BJ (cell line): ENCODE results near the gene EMC6. TPM values are rescaled to one million over a fixed set of nuclear protein-coding genes. Genes with fewer than 3 reads are reported as not detected.

ENCODE experiments used
- CTCF ChIA-PET: fragments of 350-600 bp; formaldehyde crosslinking; extraction: SDS; loops from one replicate; lab custom pipeline; 2021; ENCODE audit warnings: antibody characterized with exemption, inconsistent platforms; lab: Yijun Ruan, JAX
- POLR2A ChIA-PET: fragments of 300-600 bp; sonication (Branson Sonifier 250); formaldehyde crosslinking; extraction: SDS; loops from one replicate; lab custom pipeline; 2021; ENCODE audit warnings: antibody characterized with exemption; lab: Charles Lee
- DNase-seq: peaks from one replicate; pipeline ENCODE4 v3.0.0-alpha.2; 2011; ENCODE audit warnings: low read depth
- H3K27me3 ChIP-seq: 2 replicates; pipeline ENCODE4 v1.6.0; 2011; ENCODE audit warnings: low read length; ENCODE audit not compliant: control insufficient read depth, insufficient read depth
- H3K36me3 ChIP-seq: 2 replicates; pipeline ENCODE4 v1.5.1; 2011; ENCODE audit warnings: low read length; ENCODE audit not compliant: control insufficient read depth, insufficient read depth
- H3K4me3 ChIP-seq: 2 replicates; pipeline ENCODE4 v1.5.1; 2011; ENCODE audit warnings: low read depth, mild to moderate bottlenecking, control low read depth, low read length
- polyA plus RNA-seq: library from polyadenylated mRNA; depleted of rRNA; stranded (reverse); fragments of >200 nt; gene quantifications from 2 replicates; pipeline ENCODE4 v1.2.3, GENCODE V29; 2011
- TF ChIP-seq, protein P1 (sequence below): IDR thresholded peaks from 2 replicates; pipeline ENCODE4 v1.5.1; 2011; ENCODE audit warnings: low read depth, mild to moderate bottlenecking, control low read depth, inconsistent platforms, low read length, moderate library complexity; ENCODE audit not compliant: insufficient read depth

The EMC6 gene
- polyA plus RNA-seq, 1 experiment: 38.6 TPM

GRCh38 chr17:3693141-3693540 lies 24.5 kb downstream of the EMC6 start:
- TF ChIP-seq, protein P1, sequence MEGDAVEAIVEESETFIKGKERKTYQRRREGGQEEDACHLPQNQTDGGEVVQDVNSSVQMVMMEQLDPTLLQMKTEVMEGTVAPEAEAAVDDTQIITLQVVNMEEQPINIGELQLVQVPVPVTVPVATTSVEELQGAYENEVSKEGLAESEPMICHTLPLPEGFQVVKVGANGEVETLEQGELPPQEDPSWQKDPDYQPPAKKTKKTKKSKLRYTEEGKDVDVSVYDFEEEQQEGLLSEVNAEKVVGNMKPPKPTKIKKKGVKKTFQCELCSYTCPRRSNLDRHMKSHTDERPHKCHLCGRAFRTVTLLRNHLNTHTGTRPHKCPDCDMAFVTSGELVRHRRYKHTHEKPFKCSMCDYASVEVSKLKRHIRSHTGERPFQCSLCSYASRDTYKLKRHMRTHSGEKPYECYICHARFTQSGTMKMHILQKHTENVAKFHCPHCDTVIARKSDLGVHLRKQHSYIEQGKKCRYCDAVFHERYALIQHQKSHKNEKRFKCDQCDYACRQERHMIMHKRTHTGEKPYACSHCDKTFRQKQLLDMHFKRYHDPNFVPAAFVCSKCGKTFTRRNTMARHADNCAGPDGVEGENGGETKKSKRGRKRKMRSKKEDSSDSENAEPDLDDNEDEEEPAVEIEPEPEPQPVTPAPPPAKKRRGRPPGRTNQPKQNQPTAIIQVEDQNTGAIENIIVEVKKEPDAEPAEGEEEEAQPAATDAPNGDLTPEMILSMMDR: no peak
- Histone ChIP-seq H3K4me3 (no peak overlapping the region), H3K27me3 (peaks cover 2% of the 10 kb centered on the region; the same call in 1 of the 2 replicates), H3K36me3 (no peaks in the 10 kb centered on the region)
- no peak for DNase-seq
- ChIA-PET CTCF (no interaction called here), POLR2A (no interaction called here)

DNA sequence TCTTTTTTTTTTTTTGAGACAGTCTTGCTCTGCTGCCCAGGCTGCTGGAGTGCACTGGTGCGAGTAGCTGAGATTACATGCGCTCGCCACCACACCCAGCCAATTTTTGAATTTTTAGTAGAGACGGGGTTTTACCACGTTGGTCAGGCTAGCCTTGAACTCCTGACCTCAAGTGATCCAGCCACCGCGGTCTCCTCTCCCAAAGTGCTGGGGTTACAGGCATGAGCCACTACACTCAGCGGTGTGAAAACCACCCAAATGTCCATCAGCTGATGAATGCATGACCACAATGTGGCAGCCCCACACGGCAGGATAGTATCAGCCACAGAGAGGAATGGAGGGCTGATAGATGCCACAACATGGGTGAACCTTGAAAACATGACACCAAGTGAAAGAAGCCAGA lies 25.2 kb downstream of the EMC6 start:
- TF ChIP-seq, protein P1: no peak
- H3K4me3 ChIP-seq: no peak overlapping the region
- no peaks in the 10 kb centered on the region for H3K36me3 ChIP-seq
- no peak for DNase-seq
- POLR2A ChIA-PET: no interaction called here
- peaks cover 2% of the 10 kb centered on the region; the same call in 1 of the 2 replicates for H3K27me3 ChIP-seq
- CTCF ChIA-PET: interaction anchor here (4.2 kb wide), 1 partner anchor 10 kb away, joined by 26 read pairs; no protein-coding TSS in a partner anchor

- no peak for DNase-seq
- H3K36me3 ChIP-seq: no peaks in the 10 kb centered on the region
- TF ChIP-seq, protein P1: no peak
- peak overlapping the region; percentile 58 for H3K4me3 ChIP-seq
- peaks cover 2% of the 10 kb centered on the region; the same call in 1 of the 2 replicates for H3K27me3 ChIP-seq
- CTCF ChIA-PET: interaction anchor here (1.1 to 4.2 kb wide), 2 partner anchors 12 to 159 kb away, joined by 3 to 26 read pairs; no protein-coding TSS in a partner anchor
- POLR2A ChIA-PET: no interaction called here
Observed at GRCh38 chr17:3695129-3695722, 26.6 kb downstream of the EMC6 start.

- no peak for DNase-seq
- POLR2A ChIA-PET: no interaction called here
- Histone ChIP-seq H3K36me3 (no peaks in the 10 kb centered on the region), H3K27me3 (peaks cover 2% of the 10 kb centered on the region; the same call in 1 of the 2 replicates), H3K4me3 (peak within 1 kb of the TSS; percentile 58)
- TF ChIP-seq, protein P1: no peak
- CTCF ChIA-PET: interaction anchor here (0.7 to 4.2 kb wide), 6 partner anchors 11 to 201 kb away, joined by 3 to 26 read pairs (median 3); no protein-coding TSS in a partner anchor
Observed at GRCh38 chr17:3695723-3696411, 27.3 kb downstream of the EMC6 start, which contains the start of gene P2RX5. Gene P2RX5, minus strand, starts transcription at chr17:3696155. Its CDS starts 150 bp downstream, at chr17:3696005.

- no peak overlapping the region for H3K4me3 ChIP-seq
- ChIA-PET CTCF (interaction anchor here (4.2 kb wide), 1 partner anchor 14 kb away, joined by 26 read pairs; no protein-coding TSS in a partner anchor), POLR2A (no interaction called here)
- H3K36me3 ChIP-seq: no peaks in the 10 kb centered on the region
- TF ChIP-seq, protein P1: no peak
- no peak for DNase-seq
- peaks cover 2% of the 10 kb centered on the region; the same call in 1 of the 2 replicates for H3K27me3 ChIP-seq
Observed at GRCh38 chr17:3697103-3697476, 28.5 kb downstream of the EMC6 start.
